ENCODE results near the gene ZNF691. TPM values are rescaled to one million over a fixed set of nuclear protein-coding genes. Genes with fewer than 3 reads are reported as not detected.

ZNF691 gene, protein sequence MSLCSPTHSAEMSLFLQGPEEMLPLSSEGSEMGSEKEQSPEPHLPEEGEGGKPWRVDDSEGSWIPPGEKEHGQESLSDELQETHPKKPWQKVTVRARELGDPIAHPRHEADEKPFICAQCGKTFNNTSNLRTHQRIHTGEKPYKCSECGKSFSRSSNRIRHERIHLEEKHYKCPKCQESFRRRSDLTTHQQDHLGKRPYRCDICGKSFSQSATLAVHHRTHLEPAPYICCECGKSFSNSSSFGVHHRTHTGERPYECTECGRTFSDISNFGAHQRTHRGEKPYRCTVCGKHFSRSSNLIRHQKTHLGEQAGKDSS
- 10 to 100 TPM in 2 of 6 donors, 1 to 10 TPM in 4; 7.0 to 17.8 (median 9.4) TPM for total RNA-seq

DNA sequence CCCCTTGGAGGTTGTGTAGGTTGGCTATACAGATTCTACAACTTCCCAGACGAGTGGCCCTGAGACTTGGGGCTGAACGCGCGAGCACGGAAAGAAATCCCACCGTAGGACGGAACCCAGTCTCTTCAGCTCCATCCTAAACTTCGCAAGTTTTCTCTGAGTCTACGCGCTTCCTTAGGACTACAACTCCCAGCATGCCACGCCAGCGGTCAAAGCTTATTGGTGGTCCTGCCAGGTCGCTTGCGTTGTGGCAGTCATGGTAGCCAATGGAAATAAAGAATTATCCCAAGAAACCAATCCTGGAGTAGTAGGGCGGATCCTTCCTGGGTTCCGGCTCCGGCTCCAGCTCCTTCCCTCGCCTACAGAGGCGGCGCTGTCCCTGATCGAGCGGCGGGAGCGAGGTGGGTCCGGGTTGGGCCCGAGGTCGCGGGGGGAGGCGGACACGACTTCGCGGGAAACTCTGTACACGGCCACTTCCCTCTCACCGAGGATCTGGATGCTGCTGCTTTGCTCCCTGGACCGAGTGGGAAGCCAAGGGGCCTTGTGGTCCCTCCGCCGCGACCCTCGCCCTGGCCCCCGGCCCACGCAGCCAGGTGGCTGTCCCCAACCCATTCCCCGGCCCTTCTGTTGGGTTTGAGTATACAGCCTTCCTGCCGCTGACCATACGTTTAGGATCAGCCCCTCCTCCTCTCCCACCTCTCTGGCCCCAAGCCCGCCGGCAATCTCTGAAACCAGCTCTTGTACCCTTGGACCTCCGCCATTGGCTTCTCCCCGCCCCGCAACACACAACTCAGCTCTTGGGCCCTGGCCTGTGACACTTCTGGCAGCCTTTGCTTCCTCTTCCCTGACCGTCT is at the start of gene ZNF691:
Gene ZNF691 (plus strand): TSS at position 357 of the 854 bp plus-strand sequence. CDS start 3,046 bp downstream, outside the sequence.
- no peaks in the 10 kb centered on the region for H3K27me3 ChIP-seq
- H3K9me3 ChIP-seq, result no peaks in the 10 kb centered on the region
- H3K4me1 ChIP-seq, result peaks cover 13 to 24% (median 16%) of the 10 kb centered on the region in 4 donors
- ATAC-seq (ENCODE audit: low FRiP score in 2 of 2) (peak; percentile 98 to 99), DNase-seq (peak; percentile 92 to 96)
- TF ChIP-seq POLR2AphosphoS5 (IDR thresholded peaks at IDR 0.05) (peak; percentile 87 to 91), POLR2A (IDR thresholded peaks at IDR 0.05) (peak in 3 of 4 donors; percentile 22 to 86 (median 25)), EP300 (IDR thresholded peaks at IDR 0.05) (no peak)
- TF ChIP-seq, protein P1, sequence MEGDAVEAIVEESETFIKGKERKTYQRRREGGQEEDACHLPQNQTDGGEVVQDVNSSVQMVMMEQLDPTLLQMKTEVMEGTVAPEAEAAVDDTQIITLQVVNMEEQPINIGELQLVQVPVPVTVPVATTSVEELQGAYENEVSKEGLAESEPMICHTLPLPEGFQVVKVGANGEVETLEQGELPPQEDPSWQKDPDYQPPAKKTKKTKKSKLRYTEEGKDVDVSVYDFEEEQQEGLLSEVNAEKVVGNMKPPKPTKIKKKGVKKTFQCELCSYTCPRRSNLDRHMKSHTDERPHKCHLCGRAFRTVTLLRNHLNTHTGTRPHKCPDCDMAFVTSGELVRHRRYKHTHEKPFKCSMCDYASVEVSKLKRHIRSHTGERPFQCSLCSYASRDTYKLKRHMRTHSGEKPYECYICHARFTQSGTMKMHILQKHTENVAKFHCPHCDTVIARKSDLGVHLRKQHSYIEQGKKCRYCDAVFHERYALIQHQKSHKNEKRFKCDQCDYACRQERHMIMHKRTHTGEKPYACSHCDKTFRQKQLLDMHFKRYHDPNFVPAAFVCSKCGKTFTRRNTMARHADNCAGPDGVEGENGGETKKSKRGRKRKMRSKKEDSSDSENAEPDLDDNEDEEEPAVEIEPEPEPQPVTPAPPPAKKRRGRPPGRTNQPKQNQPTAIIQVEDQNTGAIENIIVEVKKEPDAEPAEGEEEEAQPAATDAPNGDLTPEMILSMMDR (IDR thresholded peaks at IDR 0.05), result peak in 5 of 6 experiments; percentile 25 to 58 (median 45)
- WGBS, 2 donors, result 0 to 1% methylated on average over 22 to 50 of the region's 50 CpGs
- H3K27ac ChIP-seq, result peak within 1 kb of the TSS; percentile 63 to 95 (median 86)
- peak within 1 kb of the TSS; percentile 76 to 97 (median 93) for H3K4me3 ChIP-seq
- H3K36me3 ChIP-seq, result peaks cover 5 to 25% (median 13%) of the 10 kb centered on the region in 4 donors

DNA sequence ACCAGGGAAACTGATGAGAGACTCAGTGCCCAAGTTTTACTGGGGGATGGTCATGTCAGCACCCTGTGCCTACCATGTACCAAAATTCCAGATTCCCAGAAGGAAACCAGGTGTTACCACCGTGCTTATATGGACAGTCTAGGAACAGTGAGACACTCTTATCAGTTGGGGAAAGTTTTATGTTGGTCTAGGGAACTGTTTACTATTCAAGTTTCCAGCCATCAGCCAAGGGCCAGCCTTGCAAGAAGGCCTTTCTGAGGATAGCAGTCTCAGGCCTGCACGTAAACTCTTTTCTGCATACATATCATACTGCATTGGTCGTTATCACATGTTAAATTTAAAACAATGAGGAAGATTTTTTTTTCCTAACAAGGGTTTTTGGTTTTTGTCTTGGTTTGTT is 49.0 kb upstream of the ZNF691 start:
- H3K36me3 ChIP-seq, result no peaks in the 10 kb centered on the region
- no peak overlapping the region for H3K27ac ChIP-seq
- H3K9me3 ChIP-seq, result no peaks in the 10 kb centered on the region
- DNase-seq (no peak), ATAC-seq (ENCODE audit: low FRiP score in 2 of 2) (no peak)
- no peak overlapping the region for H3K4me3 ChIP-seq
- H3K27me3 ChIP-seq, result no peaks in the 10 kb centered on the region
- TF ChIP-seq POLR2AphosphoS5 (IDR thresholded peaks at IDR 0.05), result no peak
- TF ChIP-seq EP300 (IDR thresholded peaks at IDR 0.05), result no peak
- no peak for TF ChIP-seq POLR2A (IDR thresholded peaks at IDR 0.05)
- TF ChIP-seq, protein P1 (IDR thresholded peaks at IDR 0.05), result no peak
- H3K4me1 ChIP-seq, result no peaks in the 10 kb centered on the region
- 78 to 89% methylated on average over 3 of the region's 3 CpGs for WGBS, 2 donors

- Histone ChIP-seq H3K27me3 (no peaks in the 10 kb centered on the region), H3K36me3 (no peaks in the 10 kb centered on the region), H3K27ac (no peak overlapping the region), H3K9me3 (no peaks in the 10 kb centered on the region), H3K4me3 (no peak overlapping the region), H3K4me1 (no peaks in the 10 kb centered on the region)
- DNase-seq, result no peak
- no peak for ATAC-seq (ENCODE audit: low FRiP score in 2 of 2)
- WGBS, 2 donors, result 82 to 85% methylated on average over 5 of the region's 5 CpGs
- TF ChIP-seq POLR2A (IDR thresholded peaks at IDR 0.05) (no peak), EP300 (IDR thresholded peaks at IDR 0.05) (no peak), POLR2AphosphoS5 (IDR thresholded peaks at IDR 0.05) (no peak)
- TF ChIP-seq, protein P1 (IDR thresholded peaks at IDR 0.05), result no peak
Observed at GRCh38 chr1:42797979-42798378, 48.4 kb upstream of the ZNF691 start.

DNA sequence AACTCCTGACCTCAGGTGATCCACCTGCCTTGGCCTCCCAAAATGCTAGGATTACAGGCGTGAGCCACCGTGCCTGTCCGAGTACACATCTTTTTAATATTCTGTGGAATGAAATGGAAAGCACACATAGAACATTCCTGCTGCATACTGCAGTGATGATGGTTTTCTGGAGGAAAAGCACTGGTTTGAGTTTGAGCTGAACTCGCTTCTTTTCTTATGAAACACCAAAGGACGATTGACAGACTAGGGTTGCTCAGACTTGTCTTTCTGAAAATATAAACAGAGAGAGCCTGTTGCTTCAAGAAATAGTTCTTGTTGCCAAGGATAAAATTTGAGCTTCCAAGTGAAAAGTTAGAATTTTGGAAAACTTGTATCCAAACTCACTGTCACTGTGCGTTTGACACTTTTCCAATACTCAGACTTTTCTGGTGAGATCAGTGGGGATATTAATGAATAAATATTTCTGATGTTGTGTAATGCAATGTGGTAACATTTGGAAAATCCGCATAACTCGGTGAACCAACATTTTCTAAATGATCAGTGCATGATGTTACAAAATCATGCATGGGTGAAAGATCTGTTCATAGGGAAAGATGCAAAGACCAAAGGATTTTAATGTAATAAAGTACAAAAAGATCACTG is 44.5 kb upstream of the ZNF691 start:
- ATAC-seq (ENCODE audit: low FRiP score in 2 of 2), result peak in 1 of 2 donors; percentile 87
- TF ChIP-seq POLR2AphosphoS5 (IDR thresholded peaks at IDR 0.05) (no peak), POLR2A (IDR thresholded peaks at IDR 0.05) (no peak), EP300 (IDR thresholded peaks at IDR 0.05) (no peak)
- TF ChIP-seq, protein P1 (IDR thresholded peaks at IDR 0.05), result no peak

More for the DNA sequence above, 44.5 kb upstream of the ZNF691 start:
- Histone ChIP-seq H3K4me1 (no peaks in the 10 kb centered on the region), H3K9me3 (no peaks in the 10 kb centered on the region), H3K27me3 (no peaks in the 10 kb centered on the region), H3K4me3 (no peak overlapping the region), H3K27ac (no peak overlapping the region), H3K36me3 (peaks cover 0 to 5% (median 0%) of the 10 kb centered on the region in 4 donors)
- WGBS, 2 donors, result 77 to 81% methylated on average over 8 of the region's 8 CpGs
- DNase-seq, result no peak
